Islet of Langerhans (tissue), 1 donor: ENCODE data around the gene MLIP.

Experiments used
- FAIRE-seq: peaks from one replicate; lab custom pipeline; 2011; peaks lifted over from hg19 to GRCh38; lab: Jason Lieb, UNC

MLIP gene

DNA sequence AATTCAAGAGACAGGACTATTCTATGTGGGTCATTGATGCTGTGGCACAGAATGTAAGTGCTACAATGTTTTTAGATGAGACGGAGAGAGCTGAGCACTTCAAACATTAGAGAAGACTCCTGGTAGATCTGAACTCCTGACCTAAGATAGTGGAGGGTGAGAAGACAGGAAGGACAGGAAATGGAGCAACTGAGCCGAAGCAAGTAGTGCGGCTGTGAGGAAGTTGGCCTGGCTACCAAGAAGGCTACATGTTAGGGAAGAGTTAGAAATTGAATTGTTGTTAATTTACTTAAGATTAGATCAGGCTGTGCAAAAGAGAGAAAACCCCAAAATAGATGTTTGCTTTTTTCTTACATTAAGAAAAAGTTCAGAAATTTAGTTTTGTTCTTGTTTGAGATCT is 14.4 kb upstream of the MLIP start:
- FAIRE-seq = no peak

DNA sequence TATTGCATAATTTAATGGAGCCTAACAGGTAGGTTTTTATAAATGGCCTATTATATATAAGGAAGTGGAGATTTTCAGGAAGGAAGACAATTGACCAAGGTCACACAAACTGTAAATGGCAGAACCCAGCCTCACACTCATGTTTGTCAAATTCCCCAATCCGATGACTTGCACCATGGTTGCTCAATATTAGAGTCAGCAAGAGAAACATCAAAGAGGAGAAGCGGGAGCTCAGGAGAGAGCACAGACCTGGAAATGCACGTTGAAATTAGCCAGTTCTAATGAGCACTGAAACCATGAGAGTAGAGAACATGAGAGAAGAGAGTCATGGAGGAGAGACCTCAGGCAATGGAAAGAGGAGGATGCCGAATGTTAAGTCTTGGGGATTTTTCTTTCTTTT is 13.5 kb upstream of the MLIP start:
- no peak for FAIRE-seq

DNA sequence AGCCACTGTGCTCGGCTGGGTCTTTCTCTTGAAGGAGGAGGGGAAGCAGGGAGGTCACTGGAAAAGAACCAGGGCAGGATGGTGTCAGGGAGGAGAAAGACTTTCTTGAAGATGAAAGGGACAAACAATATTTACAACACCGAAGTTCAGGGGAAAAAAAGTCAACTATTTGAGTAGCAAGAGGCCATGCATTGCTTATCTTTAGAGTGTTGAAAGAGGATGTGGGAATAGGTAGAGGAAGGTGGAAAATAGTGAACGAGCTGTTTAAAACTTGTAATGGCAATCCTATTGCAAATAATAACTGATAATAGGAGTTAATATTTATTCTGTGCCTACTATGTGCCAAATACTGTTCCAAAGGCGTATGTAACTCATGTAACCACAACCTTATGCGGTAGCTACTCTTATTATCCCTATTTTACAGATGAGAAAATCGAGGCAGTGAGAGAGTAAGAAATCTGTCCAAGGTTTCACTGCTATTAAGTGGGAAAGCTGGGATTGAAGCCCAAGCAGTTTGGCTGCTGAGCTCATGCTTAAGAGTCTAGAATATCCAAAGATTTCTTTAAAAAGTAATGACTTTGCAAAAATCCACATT is 12.7 kb upstream of the MLIP start:
- FAIRE-seq = no peak

DNA sequence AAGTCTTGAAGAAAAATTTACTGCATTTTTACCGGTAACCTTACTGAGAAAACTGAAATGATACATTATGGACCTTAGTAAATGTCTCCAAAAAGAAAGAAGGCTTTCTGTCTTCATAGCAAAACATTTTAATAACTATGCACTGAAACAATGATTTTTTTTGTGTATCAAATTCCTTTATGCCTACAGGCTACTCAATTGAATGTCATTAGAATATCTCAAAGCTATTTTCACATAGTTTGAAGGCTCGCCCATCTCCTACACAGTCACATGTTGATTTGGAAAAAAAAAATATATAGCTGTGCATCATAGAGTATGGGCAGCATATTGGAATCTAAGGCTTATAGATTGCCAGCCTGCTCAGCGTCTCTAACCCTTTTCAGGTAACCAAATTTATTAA is 12.0 kb upstream of the MLIP start:
- FAIRE-seq = peak; percentile 88

DNA sequence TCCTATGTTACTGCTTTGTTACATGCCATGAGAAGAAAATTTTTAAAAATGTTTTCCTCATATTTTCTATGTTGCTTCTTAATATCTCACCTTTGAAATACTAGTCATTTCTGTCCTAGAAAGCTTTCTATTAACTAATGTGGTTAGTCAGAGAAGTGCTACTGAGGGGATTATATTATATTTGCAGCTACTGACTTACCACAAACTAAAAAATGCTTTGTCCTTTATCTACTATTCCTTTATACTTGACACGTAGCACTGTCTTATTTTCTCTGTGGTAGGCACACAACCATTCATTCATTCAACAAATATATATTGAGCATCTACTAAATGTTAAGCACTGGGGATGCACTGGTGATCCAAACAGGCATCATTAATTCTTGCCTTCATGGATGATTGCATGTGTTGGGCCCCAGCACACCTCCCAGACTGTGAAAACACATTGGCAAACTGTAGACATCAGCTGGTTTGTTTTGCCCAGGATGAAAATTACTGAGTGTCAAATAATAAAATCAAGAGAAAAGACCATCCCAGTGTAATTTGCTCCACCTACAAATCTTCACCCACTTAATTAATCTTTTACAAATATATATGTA is 10.7 kb upstream of the MLIP start:
- no peak for FAIRE-seq

DNA sequence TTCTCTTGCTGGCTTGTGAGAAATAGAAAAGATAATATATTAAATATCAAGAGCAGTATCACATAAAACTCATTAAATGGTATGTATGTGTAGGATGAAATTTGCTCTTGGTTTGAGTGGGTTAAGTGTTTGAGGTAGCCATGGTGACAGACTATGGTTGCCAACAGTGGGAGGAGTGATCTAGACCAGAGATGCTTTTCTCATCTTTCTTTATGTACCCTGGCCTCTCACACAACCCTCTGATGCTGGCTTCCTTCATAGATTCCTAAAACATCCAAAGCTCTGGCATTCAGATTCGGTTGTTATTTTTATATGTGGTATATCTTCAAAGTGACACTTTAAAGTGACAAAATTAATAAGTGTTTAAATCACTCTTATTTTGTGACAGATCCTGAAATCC is 9.0 kb upstream of the MLIP start:
- FAIRE-seq = peak; percentile 43

DNA sequence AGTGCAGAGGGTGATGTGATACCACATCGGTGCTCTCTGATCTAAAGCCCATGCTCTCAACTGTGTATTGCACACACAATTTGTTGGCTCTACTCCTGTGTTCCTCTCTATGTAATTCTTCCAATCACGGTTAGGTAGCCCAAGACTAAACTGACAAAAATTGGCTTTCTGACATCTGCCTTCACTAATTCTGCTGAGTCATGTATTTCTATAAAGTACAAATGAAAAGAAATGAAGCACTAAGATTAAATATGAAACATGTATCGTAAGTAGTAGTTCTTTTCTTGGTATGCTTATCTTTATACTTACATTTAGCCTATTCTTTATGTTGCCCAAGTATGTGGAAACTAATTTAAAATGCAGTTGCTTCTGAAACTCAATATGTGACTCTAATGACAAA is 7.7 kb upstream of the MLIP start:
- FAIRE-seq = peak; percentile 5

DNA sequence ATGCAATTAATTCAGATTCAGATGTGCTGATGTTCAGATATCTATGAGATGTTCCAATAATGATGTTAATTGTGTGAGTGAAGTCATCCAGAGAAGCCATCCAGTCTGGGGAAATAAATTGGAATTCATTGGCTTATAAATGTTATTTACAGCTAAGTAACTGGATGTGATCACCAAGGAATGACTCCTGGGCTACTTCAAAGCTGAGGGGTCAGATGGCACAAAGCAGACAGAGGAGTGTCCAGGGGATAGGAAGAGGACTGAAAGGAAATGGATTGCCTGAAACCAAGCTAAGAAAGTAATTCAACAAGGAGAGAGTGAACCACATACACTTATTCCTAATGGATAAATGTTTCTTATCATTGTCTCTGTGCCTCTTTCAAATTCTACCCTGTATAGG is 4.5 kb upstream of the MLIP start:
- no peak for FAIRE-seq

DNA sequence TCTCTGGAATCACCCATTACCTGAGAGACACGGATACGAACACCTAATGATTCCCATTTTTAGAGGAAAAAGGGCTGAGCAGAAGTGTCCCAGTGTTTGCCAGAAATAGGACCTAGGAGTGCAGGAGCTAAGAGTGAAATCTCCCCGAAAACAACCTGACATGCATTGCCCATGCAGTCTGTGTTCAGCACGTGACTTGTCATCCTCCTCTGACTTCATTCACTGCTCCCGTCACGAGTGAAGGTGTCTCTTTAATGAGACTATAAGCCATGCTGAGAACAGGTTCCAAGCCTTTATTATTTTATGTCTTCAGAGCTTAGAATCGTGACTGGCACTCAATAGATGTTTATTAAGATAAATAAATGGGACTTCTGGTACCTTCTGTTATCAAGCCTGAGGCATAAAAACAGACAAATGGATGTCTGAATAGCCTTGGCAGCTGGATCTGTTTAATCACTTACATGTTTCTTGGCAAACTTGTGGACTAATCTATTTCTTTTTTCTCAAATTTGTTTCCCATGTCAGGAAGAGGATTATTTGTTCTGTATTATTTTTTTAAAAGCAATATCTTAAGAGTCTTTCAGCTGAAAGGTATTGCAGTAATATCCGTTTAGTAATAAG is 3.7 kb upstream of the MLIP start:
- peak; percentile 97 for FAIRE-seq

DNA sequence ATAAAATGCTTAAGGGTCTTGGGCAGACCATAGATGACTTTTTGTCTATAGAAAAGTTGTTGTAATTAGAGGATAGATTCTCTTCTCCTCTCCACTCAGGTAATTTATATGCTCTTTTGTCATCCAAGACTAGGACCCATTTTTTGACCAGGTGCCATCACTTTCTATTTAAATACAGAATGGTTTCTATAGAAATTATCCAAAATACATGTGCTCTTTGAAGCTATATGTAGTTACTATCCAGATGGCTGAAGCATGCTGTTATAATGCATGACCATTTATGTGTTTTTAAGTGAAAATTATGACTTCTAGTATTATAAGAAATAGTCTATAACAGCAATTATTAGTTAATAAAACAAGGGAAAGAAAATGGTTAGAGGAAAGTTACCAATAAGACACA is 3.0 kb upstream of the MLIP start:
- FAIRE-seq = no peak

DNA sequence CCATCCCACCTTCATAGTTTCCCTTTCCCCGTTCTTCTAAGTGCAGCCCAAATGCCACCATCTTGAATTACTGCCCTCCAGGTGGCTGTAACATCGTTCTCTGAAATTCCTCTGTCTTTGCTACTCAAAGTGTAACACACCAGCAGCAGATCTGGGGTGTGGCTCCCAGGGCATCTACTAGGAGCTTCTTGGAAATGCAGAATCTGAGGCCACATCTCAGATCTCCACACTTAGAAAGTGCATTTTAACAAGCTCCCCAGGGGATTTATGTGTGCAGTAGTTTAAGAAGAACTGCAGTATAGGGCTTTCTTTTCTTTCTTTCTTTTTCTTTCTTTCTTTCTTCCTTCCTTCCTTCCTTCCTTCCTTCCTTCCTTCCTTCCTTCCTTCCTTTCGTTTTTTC is 1.7 kb upstream of the MLIP start:
- FAIRE-seq = no peak

DNA sequence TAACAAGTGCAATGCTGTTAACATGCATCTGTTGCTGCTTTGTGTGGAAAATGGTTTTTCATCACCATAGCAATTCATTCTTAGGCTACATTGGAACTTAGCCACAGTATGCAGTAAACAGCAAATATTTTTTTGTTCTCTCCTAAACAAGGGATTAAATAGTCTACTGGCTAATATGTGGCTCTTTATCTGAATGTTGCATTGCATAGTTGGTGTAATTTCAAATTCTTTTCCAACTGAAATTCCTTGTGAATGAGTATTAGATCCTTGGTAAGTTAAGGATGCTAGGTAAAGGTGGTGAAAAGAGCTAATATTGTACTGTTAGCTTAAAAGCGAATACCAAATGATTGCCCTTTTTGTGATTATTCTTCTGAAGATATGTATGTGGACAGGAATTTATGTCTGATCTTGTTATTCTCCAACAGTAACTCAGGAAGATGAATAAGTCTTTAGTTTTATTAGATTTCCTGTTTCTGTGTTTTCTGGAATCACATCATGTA is 958 bp downstream of the MLIP start:
- no peak for FAIRE-seq

DNA sequence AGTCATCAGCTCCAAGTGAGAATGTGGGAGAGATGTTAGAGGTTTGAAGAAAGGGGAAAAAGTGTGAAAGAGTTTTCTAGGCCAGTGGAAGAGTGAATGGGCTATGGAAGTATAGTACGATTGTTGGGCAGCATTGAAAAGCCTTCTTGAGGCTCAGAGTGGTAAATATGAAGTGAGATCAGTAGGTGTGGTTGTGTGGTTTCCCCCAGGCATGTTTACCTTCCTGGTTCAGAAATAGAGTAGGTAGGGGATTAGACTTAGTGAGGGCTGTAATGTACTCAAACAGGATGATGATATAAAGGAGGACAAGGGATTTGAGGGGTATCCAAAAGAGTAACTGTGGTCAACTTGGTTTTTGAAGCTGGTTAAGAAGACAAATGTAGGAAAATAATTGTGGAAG is 3.7 kb downstream of the MLIP start:
- no peak for FAIRE-seq

DNA sequence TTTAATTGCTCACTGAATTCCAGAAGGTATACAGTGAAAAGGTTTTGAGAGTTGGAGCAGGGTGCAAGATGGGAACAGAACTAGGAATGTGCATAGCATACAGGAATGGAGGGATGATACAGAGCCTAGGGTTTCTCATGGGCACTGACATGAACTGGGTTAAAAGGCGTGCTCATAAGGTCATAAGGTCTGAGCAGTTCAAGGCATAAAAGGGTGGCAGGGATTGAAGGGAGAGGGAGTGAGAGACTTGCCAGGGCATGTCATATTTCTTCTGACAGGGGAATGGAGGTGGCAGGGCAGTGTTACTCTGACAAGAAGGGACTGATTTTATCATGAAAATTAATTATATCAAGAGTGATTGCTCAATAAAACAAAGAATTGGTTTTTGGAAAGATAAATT is 4.7 kb downstream of the MLIP start:
- no peak for FAIRE-seq

DNA sequence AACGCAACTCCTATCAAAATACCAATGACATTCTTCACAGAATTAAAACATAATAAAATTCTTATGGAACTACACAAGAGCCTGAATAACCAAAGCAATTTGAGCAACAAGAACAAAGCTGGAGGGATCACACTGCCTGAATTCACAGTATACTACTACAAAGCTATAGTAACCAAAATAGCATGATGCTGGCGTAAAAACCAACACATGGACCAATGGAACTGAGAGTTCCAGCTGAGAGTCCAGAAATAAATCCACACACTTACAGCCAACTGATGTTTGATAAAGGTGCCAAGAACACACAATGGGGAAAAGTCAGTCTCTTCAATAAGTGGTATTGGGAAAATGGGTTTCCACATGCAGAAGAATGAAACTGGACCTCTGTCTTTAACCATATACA is 6.9 kb downstream of the MLIP start:
- no peak for FAIRE-seq

DNA sequence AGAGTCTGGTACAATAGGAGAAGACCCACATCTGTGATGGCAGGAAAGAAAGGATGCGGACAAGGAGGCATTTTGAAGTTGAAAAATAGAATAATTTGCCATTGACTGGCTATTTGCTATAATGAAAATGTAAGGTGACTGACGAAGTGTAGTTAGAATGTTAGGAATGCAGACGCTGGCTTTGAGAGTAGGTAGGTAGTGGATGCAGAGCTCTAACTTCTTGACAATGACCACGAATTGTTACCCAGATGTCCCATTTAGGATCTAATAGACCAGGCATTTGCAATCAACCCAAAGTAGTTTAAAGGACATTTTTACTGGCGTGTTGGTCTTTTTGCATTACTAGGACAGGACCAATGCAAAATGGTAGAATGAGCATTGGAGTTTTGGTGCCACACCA is 14.2 kb downstream of the MLIP start:
- FAIRE-seq = no peak

DNA sequence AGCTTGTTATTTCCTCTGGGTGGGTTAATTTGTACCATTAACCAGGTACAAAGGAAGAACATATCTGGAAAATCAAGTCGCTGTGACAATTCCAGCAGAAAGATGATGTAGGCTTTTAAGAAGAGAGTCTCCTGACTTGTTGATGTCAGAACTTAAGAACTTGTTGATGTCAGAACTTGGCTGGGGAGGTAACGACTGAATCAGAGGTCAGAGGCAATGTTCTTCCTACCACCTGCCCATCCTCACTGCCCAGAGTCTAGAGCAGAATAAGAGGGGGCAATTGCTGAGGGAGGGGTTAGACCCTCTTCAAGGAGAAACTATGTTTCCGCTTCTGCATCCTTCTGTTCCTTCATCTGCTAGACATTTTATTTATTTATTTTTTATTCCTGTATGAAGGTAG is 18.9 kb downstream of the MLIP start:
- FAIRE-seq = no peak

DNA sequence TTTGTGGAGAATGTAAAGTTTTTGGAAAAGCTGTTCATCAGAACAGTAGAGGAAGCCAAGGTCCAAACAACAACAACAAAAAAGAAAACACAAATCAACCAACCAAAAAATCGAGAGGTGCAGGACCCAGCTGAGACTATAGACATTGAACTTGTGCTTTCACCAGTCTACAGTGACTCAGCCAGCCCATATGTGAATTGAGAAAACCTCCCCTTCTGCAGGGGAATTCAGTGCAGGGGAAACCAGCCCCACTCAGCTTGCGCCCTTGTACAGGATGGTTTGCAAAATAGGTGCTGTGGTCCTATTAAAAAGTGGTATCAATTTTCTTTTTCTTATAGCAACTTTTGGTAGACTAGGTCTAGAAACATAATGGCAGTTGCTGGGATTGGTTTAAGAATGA is 21.3 kb downstream of the MLIP start:
- FAIRE-seq = no peak

DNA sequence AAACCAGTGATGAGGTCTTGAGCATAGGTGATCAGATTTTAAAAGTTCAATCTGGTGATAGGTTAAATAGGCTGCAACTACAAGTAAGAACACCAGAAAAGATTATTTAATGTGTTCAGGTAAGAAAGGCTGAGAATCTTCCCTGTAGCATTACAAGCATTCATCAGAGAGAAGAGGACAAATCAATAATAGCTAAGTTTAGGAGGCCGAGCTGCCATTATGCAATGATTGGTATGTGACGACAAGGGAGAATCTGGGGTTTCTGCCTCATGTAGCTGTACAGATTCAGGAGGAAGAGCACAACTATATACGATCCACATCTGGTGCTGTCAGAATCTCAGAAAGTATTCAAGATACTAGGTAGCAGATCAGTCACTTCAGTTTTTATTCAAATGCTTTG is 21.9 kb downstream of the MLIP start:
- no peak for FAIRE-seq

DNA sequence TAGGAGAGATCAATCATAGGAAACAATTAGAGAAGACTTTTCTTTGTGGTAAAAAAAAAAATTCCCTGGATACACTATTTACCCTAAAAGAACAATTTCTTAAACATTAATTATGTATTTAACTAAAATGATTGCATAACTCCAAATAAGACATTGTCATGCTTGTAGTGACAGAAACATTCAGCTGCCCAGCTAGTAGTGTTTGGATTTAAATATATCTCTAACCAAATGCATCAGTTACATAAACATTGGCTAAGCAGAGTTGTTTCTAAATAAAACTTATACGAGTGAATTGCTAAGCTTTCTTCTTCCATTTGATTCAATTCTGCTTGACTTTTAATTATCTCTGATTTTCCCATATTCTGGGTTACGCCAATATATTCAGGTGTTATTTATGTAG is 23.7 kb downstream of the MLIP start:
- no peak for FAIRE-seq

DNA sequence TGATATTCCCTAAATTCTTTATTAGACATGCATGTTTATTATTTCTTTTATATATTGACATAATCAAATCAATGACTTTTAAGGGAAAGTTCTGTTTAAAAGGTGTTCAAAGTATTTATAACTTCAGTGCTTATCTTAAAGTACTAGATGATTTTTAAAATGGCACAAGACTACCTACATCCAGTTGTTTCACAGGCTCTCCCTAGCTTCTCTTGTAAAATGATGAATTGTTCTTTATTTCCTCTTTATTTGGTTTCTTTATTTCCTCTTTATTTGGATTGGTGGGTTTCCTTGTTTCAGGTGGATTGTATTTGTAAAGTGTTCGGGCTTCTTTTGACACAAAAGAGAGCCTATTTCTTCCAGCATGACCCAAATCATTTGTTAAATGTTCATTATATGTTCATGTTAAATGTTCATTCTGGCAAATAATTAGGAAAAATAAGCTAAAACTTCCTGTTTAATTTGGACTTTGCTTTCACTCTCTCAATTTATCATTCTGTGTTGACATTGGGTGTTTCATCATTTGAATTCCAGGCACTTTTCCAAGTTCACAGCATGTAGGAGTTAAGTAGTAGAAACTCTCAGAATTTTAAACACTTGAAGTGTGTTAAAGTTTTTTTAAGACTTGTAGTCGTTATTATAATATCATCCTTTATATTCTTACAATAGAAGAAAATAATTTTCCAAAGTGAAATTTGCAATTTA is 24.6 kb downstream of the MLIP start:
- no peak for FAIRE-seq

DNA sequence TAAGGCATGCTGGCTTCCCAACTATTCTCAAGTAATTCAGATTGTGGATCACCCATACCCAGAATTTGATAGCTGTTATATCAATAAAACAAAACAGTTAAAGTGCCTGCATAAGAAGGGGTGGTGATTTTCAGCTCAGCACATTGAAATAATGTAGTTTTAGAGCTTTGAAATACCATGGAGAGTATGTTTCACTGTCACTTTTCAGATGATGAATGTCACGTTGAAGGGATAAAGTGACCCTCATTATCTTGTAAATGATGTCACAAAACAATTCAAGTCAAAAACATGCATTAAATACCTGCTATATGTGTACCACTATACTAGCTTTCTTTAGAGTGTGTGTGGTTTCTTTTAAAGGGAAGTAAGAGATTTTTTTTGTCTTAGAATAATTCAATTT is 27.6 kb downstream of the MLIP start:
- FAIRE-seq = no peak

DNA sequence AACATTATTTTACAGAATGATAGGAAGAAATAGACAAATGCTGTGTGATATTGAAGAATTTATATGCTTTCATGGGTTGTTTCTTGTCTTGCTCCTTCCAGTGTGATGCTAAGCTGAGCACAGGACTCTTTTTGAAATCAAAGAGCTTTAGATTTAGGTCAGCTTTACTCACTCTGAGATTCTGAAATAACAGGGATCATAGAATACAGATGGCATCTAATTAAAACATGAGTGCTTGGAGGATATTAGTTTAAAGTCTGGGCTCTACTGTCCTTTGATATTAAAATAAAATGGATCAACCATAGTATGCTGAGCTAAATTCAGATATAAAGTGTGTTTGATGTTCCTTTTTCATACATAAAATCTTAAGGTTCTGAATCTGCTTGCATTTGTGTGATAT is 29.6 kb downstream of the MLIP start:
- no peak for FAIRE-seq
